ENCODE results near the gene ZC3H6.

The ZC3H6 gene

DNA sequence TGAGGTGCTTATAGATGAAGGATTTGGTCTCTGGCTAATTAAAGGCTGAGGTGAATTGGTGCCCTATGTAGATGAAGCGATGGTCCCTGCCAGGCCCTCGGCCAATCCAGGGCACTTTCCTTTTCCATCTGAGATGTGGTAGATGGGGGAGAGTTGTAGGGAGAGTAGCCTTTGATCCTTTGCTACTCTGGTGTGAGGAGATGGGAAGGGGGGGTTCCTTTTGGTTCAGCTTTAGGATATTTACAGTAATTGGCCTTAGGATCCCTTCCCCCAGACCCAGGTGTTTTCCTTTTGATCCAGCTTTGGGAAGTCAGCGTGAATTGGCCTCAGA is 15.1 kb upstream of the ZC3H6 start:
- no peak for DNase-seq (ENCODE audit: low read depth, low spot score)
- no peaks in the 10 kb centered on the region for H3K27me3 ChIP-seq (ENCODE audit: insufficient read depth, insufficient read length)
- H3K4me1 ChIP-seq (ENCODE audit: insufficient read depth, insufficient read length) = no peaks in the 10 kb centered on the region
- H3K9ac ChIP-seq (ENCODE audit: insufficient read length, low read depth) = no peak overlapping the region
- no peaks in the 10 kb centered on the region for H3K36me3 ChIP-seq (ENCODE audit: insufficient read depth, insufficient read length, low read length)
- H3K9me3 ChIP-seq (ENCODE audit: insufficient read depth, low read length) = peaks cover 13% of the 10 kb centered on the region
- H3K4me3 ChIP-seq (ENCODE audit: insufficient read length, low read depth) = no peak overlapping the region
- TF ChIP-seq YY1 (IDR thresholded peaks at IDR 0.05; ENCODE audit: insufficient read depth, insufficient read length) = no peak

DNA sequence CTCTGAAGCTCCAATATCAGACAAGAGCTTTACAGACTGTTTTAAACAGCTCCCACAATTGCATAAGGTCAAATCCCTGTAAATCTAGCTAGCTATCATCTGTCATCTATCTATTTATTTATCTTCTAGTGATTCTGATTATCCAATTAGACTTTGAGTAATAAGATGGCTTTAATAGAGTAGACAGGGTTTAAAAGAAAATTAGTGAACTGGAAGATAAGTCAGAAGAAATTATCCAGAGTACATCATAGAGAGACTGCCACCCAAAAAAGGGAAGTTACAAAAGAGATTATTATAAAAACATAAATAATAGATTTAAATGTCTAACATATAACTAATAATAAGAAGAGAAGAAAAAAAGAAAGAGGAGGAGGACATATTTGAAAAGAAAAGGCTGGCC is 12.5 kb upstream of the ZC3H6 start:
- H3K4me3 ChIP-seq (ENCODE audit: insufficient read length, low read depth) = no peak overlapping the region
- DNase-seq (ENCODE audit: low read depth, low spot score) = no peak

GRCh38 chr2:112268547-112268946 is 6.8 kb upstream of the ZC3H6 start:
- Histone ChIP-seq H3K36me3 (ENCODE audit: insufficient read depth, insufficient read length, low read length) (no peaks in the 10 kb centered on the region), H3K4me3 (ENCODE audit: insufficient read length, low read depth) (no peak overlapping the region), H3K9ac (ENCODE audit: insufficient read length, low read depth) (no peak overlapping the region), H3K9me3 (ENCODE audit: insufficient read depth, low read length) (peaks cover 7% of the 10 kb centered on the region; the same call in 1 of the 2 replicates), H3K27me3 (ENCODE audit: insufficient read depth, insufficient read length) (no peaks in the 10 kb centered on the region), H3K4me1 (ENCODE audit: insufficient read depth, insufficient read length) (no peaks in the 10 kb centered on the region)
- DNase-seq (ENCODE audit: low read depth, low spot score) = no peak
- TF ChIP-seq SUZ12 (IDR thresholded peaks at IDR 0.05; ENCODE audit: extremely low read depth, insufficient read depth, insufficient read length) (no peak), ZNF274 (IDR thresholded peaks at IDR 0.05; ENCODE audit: low read depth, low read length) (no peak), YY1 (IDR thresholded peaks at IDR 0.05; ENCODE audit: insufficient read depth, insufficient read length) (no peak)

More for the DNA sequence above, 12.5 kb upstream of the ZC3H6 start:
- H3K9me3 ChIP-seq (ENCODE audit: insufficient read depth, low read length) = peaks cover 13% of the 10 kb centered on the region
- no peaks in the 10 kb centered on the region for H3K4me1 ChIP-seq (ENCODE audit: insufficient read depth, insufficient read length)
- TF ChIP-seq YY1 (IDR thresholded peaks at IDR 0.05; ENCODE audit: insufficient read depth, insufficient read length) (no peak), SUZ12 (IDR thresholded peaks at IDR 0.05; ENCODE audit: extremely low read depth, insufficient read depth, insufficient read length) (no peak), ZNF274 (IDR thresholded peaks at IDR 0.05; ENCODE audit: low read depth, low read length) (no peak)
- H3K27me3 ChIP-seq (ENCODE audit: insufficient read depth, insufficient read length) = no peaks in the 10 kb centered on the region
- H3K36me3 ChIP-seq (ENCODE audit: insufficient read depth, insufficient read length, low read length) = no peaks in the 10 kb centered on the region
- no peak overlapping the region for H3K9ac ChIP-seq (ENCODE audit: insufficient read length, low read depth)

DNA sequence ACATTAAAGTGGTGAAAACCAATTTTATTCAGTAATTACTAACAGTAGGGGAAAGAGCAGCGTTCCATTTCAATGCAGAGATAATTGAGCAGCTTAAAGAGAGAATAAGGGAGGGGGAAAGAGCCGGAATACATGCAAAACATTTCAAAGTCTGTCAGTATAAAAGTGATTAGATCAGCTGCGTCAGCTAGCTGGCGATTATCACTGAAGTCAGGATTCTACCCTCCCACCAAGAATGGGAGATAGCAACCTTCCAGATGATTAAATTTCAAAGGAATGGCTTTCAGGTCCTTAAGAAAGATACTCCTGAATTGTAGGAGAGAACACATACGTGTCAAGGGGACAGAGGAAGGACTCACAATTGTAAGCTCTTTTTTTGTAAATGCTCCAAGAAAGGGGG is 2.7 kb upstream of the ZC3H6 start:
- TF ChIP-seq SUZ12 (IDR thresholded peaks at IDR 0.05; ENCODE audit: extremely low read depth, insufficient read depth, insufficient read length) (no peak), YY1 (IDR thresholded peaks at IDR 0.05; ENCODE audit: insufficient read depth, insufficient read length) (no peak), ZNF274 (IDR thresholded peaks at IDR 0.05; ENCODE audit: low read depth, low read length) (no peak)
- H3K36me3 ChIP-seq (ENCODE audit: insufficient read depth, insufficient read length, low read length) = no peaks in the 10 kb centered on the region
- no peak overlapping the region for H3K9ac ChIP-seq (ENCODE audit: insufficient read length, low read depth)
- no peak overlapping the region for H3K4me3 ChIP-seq (ENCODE audit: insufficient read length, low read depth)
- peaks cover 2% of the 10 kb centered on the region for H3K4me1 ChIP-seq (ENCODE audit: insufficient read depth, insufficient read length)
- DNase-seq (ENCODE audit: low read depth, low spot score) = no peak
- peaks cover 7% of the 10 kb centered on the region; the same call in 1 of the 2 replicates for H3K9me3 ChIP-seq (ENCODE audit: insufficient read depth, low read length)
- H3K27me3 ChIP-seq (ENCODE audit: insufficient read depth, insufficient read length) = no peaks in the 10 kb centered on the region

DNA sequence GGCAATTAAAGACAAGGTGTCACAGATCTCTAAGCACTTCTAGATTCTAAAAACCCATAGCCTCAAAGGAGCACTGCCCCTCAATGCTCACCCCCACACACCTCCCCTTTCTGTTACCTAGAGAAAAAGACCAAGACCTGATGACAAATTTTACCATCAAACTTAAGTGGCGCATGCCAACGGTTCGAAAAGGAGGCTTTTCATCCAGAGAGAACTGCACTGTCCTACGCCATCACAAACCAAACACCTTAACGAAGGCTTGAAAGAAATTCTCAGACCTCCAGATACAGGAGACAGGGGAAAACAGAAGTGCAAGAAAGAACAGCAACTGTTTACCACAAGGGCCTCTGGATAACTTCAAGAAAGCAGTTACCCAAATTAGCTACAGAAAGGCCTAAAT is 2.0 kb upstream of the ZC3H6 start:
- Histone ChIP-seq H3K27me3 (ENCODE audit: insufficient read depth, insufficient read length) (no peaks in the 10 kb centered on the region), H3K9me3 (ENCODE audit: insufficient read depth, low read length) (peaks cover 2% of the 10 kb centered on the region; the same call in 1 of the 2 replicates), H3K36me3 (ENCODE audit: insufficient read depth, insufficient read length, low read length) (no peaks in the 10 kb centered on the region), H3K9ac (ENCODE audit: insufficient read length, low read depth) (no peak overlapping the region), H3K4me1 (ENCODE audit: insufficient read depth, insufficient read length) (peaks cover 2% of the 10 kb centered on the region), H3K4me3 (ENCODE audit: insufficient read length, low read depth) (no peak overlapping the region)
- no peak for TF ChIP-seq ZNF274 (IDR thresholded peaks at IDR 0.05; ENCODE audit: low read depth, low read length)
- TF ChIP-seq SUZ12 (IDR thresholded peaks at IDR 0.05; ENCODE audit: extremely low read depth, insufficient read depth, insufficient read length) = no peak
- no peak for TF ChIP-seq YY1 (IDR thresholded peaks at IDR 0.05; ENCODE audit: insufficient read depth, insufficient read length)
- no peak for DNase-seq (ENCODE audit: low read depth, low spot score)

DNA sequence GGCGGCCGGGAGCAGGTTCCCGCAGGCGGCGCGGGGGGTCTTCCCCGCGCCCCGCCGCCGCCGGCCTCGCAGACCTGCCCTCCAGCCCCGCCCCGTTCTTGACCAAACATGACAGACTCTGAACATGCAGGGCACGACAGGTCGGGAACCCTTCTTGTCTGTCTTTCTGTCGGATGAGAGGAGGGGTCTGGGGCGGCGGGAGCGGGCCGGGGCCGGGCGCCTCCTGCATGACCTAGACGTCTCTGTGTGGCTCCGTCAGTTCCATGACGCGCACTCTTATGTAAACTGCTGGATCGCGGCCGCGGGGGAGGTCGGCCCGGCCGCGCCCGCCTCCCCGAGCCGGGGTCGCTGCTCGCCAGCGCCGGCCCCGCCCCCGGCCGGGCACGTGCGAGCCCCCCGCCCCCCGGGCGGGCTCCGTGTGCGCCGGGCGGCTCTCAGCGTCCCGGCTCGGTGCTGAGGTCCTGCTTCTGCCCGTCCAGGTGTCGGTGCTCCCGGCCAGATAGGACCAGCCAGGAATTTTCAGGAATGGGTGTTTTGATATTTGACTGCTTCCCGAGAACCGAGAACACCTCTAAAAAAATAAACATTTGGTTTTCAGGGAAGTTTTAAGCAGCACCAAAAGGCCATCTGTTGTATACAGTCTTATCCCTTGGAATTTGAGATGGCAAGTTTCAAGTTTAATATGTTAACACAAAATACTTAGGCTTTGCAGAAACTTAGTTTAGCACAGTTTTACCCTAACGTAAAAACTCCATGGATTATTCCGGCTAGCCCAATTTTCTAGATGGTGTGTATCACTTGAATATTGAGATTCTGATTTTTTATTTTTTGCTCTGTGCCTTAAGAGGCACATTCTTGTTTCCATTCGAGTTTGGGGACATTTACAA is 733 bp downstream of the ZC3H6 start:
- peaks cover 2% of the 10 kb centered on the region for H3K4me1 ChIP-seq (ENCODE audit: insufficient read depth, insufficient read length)
- peak overlapping the region; percentile 100 for H3K9ac ChIP-seq (ENCODE audit: insufficient read length, low read depth)
- DNase-seq (ENCODE audit: low read depth, low spot score) = peak; percentile 78
- H3K27me3 ChIP-seq (ENCODE audit: insufficient read depth, insufficient read length) = no peaks in the 10 kb centered on the region
- H3K4me3 ChIP-seq (ENCODE audit: insufficient read length, low read depth) = peak overlapping the region; percentile 97
- no peaks in the 10 kb centered on the region for H3K36me3 ChIP-seq (ENCODE audit: insufficient read depth, insufficient read length, low read length)
- H3K9me3 ChIP-seq (ENCODE audit: insufficient read depth, low read length) = no peaks in the 10 kb centered on the region
- TF ChIP-seq SUZ12 (IDR thresholded peaks at IDR 0.05; ENCODE audit: extremely low read depth, insufficient read depth, insufficient read length) (no peak), ZNF274 (IDR thresholded peaks at IDR 0.05; ENCODE audit: low read depth, low read length) (no peak), YY1 (IDR thresholded peaks at IDR 0.05; ENCODE audit: insufficient read depth, insufficient read length) (no peak)

DNA sequence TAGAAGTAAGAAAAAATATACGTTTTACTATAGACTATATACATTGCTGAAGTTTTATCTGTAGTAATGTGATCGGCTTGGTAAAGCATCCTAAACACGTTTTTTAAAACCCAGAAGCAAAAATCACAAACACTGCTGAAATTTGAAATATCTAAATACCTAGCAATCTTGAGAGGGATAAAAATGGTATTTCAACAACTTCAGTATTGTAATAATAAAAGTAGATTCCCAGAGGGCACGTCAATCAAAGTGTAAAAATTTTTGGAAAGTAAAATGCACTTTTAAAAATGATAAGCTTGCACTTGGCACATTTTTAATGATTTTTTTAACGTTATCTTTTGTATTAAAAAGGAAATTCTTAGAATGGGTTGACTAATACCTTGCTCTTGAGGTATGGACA is 1.6 kb downstream of the ZC3H6 start:
- H3K27me3 ChIP-seq (ENCODE audit: insufficient read depth, insufficient read length) = no peaks in the 10 kb centered on the region
- DNase-seq (ENCODE audit: low read depth, low spot score) = no peak
- TF ChIP-seq SUZ12 (IDR thresholded peaks at IDR 0.05; ENCODE audit: extremely low read depth, insufficient read depth, insufficient read length) = no peak
- no peak for TF ChIP-seq YY1 (IDR thresholded peaks at IDR 0.05; ENCODE audit: insufficient read depth, insufficient read length)
- no peak for TF ChIP-seq ZNF274 (IDR thresholded peaks at IDR 0.05; ENCODE audit: low read depth, low read length)
- peak overlapping the region; percentile 97 for H3K4me3 ChIP-seq (ENCODE audit: insufficient read length, low read depth)
- H3K9ac ChIP-seq (ENCODE audit: insufficient read length, low read depth) = peak overlapping the region; percentile 83
- no peaks in the 10 kb centered on the region for H3K9me3 ChIP-seq (ENCODE audit: insufficient read depth, low read length)
- H3K36me3 ChIP-seq (ENCODE audit: insufficient read depth, insufficient read length, low read length) = no peaks in the 10 kb centered on the region
- H3K4me1 ChIP-seq (ENCODE audit: insufficient read depth, insufficient read length) = peaks cover 2% of the 10 kb centered on the region
